Stimulated activated naive B cell treated with anti-CD40 and anti-IgM and Interleukin-4, amounts not matched to agents 10 μg/mL and 1 μg/mL and 100 μg/mL, for 72 hours (primary cell): ENCODE measurements around the gene XXYLT1.
A peak's percentile ranks its signal among the peaks of the same experiment; 100 is the strongest.
"Not testable (repeated sequence)": the region's sequence is repeated elsewhere in the genome, so short reads cannot be mapped to it uniquely, and the experiment has no call there.

Experiments used
- ATAC-seq, 2 donors: fragments of 150-1000 bp; cut with Tn5 transposase; replicated peaks; 2 replicates each; pipeline ENCODE4 v1.10.0; 2021; ENCODE audit warnings: moderate library complexity in 1 of 2
- DNase-seq: peaks from one replicate; pipeline ENCODE4 v3.0.0; 2021
- H3K27ac Mint-ChIP-seq: one replicate; pipeline ENCODE4 v1.8.0; 2022; ENCODE audit warnings: mild to moderate bottlenecking, mixed read lengths
- H3K27me3 Mint-ChIP-seq, 2 donors: one replicate each; pipeline ENCODE4 v1.8.0; 2022; ENCODE audit warnings: mixed read lengths in 2 of 2
- H3K36me3 Mint-ChIP-seq, 2 donors: one replicate each; pipeline ENCODE4 v1.8.0; 2022; ENCODE audit warnings: mixed read lengths in 2 of 2, mild to moderate bottlenecking in 1 of 2
- H3K4me1 Mint-ChIP-seq, 2 donors: one replicate each; pipeline ENCODE4 v1.8.0; 2022; ENCODE audit warnings: mixed read lengths in 2 of 2, mild to moderate bottlenecking in 1 of 2
- H3K4me3 Mint-ChIP-seq, 2 donors: one replicate each; pipeline ENCODE4 v1.8.0; 2022; ENCODE audit warnings: mild to moderate bottlenecking in 2 of 2, mixed read lengths in 2 of 2, moderate library complexity in 1 of 2
- H3K9me3 Mint-ChIP-seq, 2 donors: one replicate each; pipeline ENCODE4 v1.8.0; 2022; ENCODE audit warnings: mixed read lengths in 2 of 2, mild to moderate bottlenecking in 1 of 2

XXYLT1 gene

GRCh38 chr3:195095035-195095703, 175.8 kb downstream of the XXYLT1 start:
- Mint-ChIP-seq H3K27me3 (no peaks in the 10 kb centered on the region), H3K9me3 (no peaks in the 10 kb centered on the region), H3K27ac (peak overlapping the region; percentile 90), H3K4me3 (peak overlapping the region; percentile 51 to 69), H3K36me3 (peaks cover 0 to 8% of the 10 kb centered on the region in 2 donors), H3K4me1 (peaks cover 38 to 52% of the 10 kb centered on the region in 2 donors)
- ATAC-seq (peak; percentile 68 to 71), DNase-seq (peak; percentile 32)

- Mint-ChIP-seq H3K27ac (peak overlapping the region; percentile 90), H3K4me1 (peaks cover 36 to 48% of the 10 kb centered on the region in 2 donors), H3K36me3 (peaks cover 0 to 8% of the 10 kb centered on the region in 2 donors), H3K4me3 (peak overlapping the region; percentile 51 to 69), H3K27me3 (no peaks in the 10 kb centered on the region), H3K9me3 (no peaks in the 10 kb centered on the region)
- ATAC-seq = peak; percentile 92 to 97
- DNase-seq = peak; percentile 74
Measured at GRCh38 chr3:195094191-195094921, 176.6 kb downstream of the XXYLT1 start.

DNA sequence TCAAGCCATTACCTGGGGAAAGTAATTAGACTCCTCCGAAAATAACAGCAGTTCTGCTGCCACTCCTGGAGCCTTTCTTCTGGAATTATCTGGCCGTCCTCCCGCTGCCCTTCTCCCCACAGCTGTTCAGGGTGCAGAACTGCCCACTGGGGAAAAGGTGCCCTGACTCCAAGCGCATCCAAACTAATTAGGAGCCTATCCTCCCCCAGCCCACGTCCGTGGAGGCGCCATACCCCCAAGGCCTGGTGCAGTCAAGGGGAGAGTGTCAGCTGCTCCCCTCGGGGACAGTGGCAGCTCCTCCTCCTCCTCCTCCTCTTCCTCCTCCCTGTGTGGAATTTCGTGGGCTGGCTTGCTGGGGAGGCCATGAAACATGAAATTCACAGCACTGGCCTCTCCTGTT, 177.2 kb downstream of the XXYLT1 start:
- H3K36me3 Mint-ChIP-seq = peaks cover 0 to 8% of the 10 kb centered on the region in 2 donors
- H3K9me3 Mint-ChIP-seq = no peaks in the 10 kb centered on the region
- no peaks in the 10 kb centered on the region for H3K27me3 Mint-ChIP-seq
- no peak for DNase-seq
- H3K4me1 Mint-ChIP-seq = peaks cover 32 to 48% of the 10 kb centered on the region in 2 donors
- peak in 1 of 2 donors; percentile 6 for ATAC-seq
- H3K27ac Mint-ChIP-seq = peak overlapping the region; percentile 90
- H3K4me3 Mint-ChIP-seq = peak overlapping the region; percentile 51 to 69

DNA sequence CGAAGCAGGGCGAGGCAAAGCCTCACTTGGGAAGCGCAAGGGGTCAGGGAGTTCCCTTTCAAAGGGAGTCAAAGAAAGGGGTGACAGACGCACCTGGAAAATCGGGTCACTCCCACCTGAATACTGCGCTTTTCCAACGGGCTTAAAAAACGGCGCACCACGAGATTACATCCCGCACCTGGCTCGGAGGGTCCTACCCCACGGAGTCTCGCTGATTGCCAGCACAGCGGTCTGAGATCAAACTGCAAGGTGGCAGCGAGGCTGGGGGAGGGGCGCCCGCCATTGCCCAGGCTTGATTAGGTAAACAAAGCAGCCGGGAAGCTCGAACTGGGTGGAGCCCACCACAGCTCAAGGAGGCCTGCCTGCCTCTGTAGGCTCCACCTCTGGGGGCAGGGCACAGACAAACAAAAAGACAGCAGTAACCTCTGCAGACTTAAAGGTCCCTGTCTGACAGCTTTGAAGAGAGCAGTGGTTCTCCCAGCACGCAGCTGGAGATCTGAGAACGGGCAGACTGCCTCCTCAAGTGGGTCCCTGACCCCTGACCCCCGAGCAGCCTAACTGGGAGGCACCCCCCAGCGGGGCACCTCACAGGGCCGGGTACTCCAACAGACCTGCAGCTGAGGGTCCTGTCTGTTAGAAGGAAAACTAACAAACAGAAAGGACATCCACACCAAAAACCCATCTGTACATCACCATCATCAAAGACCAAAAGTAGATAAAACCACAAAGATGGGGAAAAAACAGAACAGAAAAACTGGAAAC, 182.9 kb downstream of the XXYLT1 start:
- DNase-seq, H3K27me3 Mint-ChIP-seq, H3K9me3 Mint-ChIP-seq, H3K27ac Mint-ChIP-seq, H3K36me3 Mint-ChIP-seq, ATAC-seq: not testable (repeated sequence)
- Mint-ChIP-seq H3K4me1 (peaks cover 7 to 15% of the 10 kb centered on the region in 2 donors), H3K4me3 (peak overlapping the region; percentile 50 to 87)

DNA sequence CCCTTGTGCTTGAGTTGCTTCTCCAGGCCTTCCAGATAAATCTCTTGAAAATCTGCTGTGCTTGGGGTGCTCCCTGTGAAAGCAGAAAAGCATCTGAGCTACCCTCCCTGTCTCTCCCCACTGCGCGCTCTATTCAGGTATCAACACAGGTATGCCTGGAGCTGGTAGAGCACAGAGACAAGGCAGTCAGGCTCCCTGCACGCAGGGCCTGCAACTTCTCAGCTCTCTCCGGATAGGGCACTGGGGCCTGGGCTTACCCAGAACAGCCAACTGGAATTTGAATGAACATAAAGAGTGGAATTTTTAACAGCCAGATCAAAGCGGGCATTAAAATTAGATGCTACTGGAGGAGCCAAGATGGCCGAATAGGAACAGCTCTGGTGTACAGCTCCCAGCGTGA, 183.6 kb downstream of the XXYLT1 start:
- H3K4me3 Mint-ChIP-seq = peak overlapping the region; percentile 50 to 87
- no peaks in the 10 kb centered on the region for H3K27me3 Mint-ChIP-seq
- no peak overlapping the region for H3K27ac Mint-ChIP-seq
- ATAC-seq (no peak), DNase-seq (no peak)
- no peaks in the 10 kb centered on the region for H3K9me3 Mint-ChIP-seq
- H3K36me3 Mint-ChIP-seq = peaks cover 0 to 7% of the 10 kb centered on the region in 2 donors
- H3K4me1 Mint-ChIP-seq = peaks cover 7 to 15% of the 10 kb centered on the region in 2 donors

DNA sequence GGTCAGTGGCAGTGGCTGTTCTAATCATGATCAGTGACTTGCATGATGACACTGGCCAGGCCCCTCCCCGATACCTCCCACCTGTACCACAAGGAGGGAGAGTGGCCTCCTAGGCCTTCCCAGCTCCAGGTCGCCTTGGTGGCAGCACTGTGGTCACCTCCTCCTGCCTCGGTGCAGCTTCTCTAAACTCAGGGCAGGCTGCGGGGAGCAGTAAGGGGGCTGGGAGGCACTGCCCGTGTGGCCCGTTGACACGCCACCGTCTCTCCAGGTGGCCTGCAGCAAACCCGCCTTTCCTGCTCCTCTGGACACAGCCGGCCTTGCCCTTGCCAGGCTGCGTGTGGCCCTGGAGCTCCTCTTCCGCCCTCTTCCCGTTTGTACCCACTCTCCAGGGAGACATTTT, 184.1 kb downstream of the XXYLT1 start:
- Mint-ChIP-seq H3K27ac (no peak overlapping the region), H3K4me3 (no peak overlapping the region), H3K4me1 (peaks cover 8 to 15% of the 10 kb centered on the region in 2 donors), H3K36me3 (peaks cover 0 to 10% of the 10 kb centered on the region in 2 donors), H3K9me3 (no peaks in the 10 kb centered on the region), H3K27me3 (no peaks in the 10 kb centered on the region)
- DNase-seq = no peak
- no peak for ATAC-seq

- Mint-ChIP-seq H3K9me3 (no peaks in the 10 kb centered on the region), H3K27me3 (no peaks in the 10 kb centered on the region)
- no peak for ATAC-seq
Measured at GRCh38 chr3:195086341-195086740, 184.6 kb downstream of the XXYLT1 start.

DNA sequence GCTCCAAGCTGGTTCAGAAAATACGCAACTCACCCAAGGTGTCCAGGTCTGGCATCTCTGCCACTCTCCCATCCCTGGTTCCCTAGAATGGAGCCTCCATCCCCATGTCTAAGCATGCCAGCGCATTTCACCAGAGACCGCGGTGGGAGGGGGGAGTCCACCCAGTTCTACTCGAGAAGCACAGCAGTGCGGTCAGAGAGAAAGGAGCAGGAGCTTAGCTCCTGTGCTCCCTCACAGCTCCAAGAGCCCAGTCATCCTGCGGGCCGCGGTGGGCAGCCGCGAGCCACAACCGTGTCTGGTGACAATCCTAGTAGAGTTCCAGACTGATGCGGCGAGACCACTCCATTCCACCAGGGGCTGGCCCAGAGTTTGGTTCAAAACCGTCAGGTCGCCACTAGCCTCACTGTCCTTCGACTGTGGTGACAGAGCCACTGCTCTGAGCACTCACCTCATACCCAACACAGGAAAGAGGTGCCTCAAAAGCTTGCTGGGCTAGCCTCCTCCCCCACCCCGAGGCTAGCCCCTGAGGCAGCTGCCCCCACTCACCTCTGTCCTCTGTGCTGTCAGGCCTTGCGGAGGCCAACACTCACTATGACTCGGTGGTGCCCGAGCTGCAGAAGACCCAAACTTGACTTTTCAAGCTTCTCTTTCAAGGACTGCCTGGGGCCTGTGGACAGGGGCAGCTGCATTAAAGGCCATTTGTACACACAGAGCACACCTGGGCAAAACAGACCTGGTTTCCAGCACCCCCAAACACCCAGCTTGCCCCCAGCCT, 185.4 kb downstream of the XXYLT1 start:
- H3K36me3 Mint-ChIP-seq = peaks cover 0 to 11% of the 10 kb centered on the region in 2 donors
- H3K4me3 Mint-ChIP-seq = no peak overlapping the region

More at GRCh38 chr3:195086341-195086740, 184.6 kb downstream of the XXYLT1 start:
- DNase-seq = no peak
- Mint-ChIP-seq H3K27ac (peak overlapping the region; percentile 31), H3K4me3 (no peak overlapping the region), H3K4me1 (peaks cover 9 to 15% of the 10 kb centered on the region in 2 donors), H3K36me3 (peaks cover 0 to 11% of the 10 kb centered on the region in 2 donors)

GRCh38 chr3:195084746-195085145, 186.2 kb downstream of the XXYLT1 start:
- DNase-seq (no peak), ATAC-seq (no peak)
- peak overlapping the region; percentile 51 for H3K27ac Mint-ChIP-seq
- H3K4me3 Mint-ChIP-seq = no peak overlapping the region
- H3K36me3 Mint-ChIP-seq = peaks cover 0 to 11% of the 10 kb centered on the region in 2 donors
- H3K4me1 Mint-ChIP-seq = peaks cover 18 to 29% of the 10 kb centered on the region in 2 donors
- H3K27me3 Mint-ChIP-seq = no peaks in the 10 kb centered on the region
- H3K9me3 Mint-ChIP-seq = no peaks in the 10 kb centered on the region

More for the DNA sequence above, 185.4 kb downstream of the XXYLT1 start:
- ATAC-seq (no peak), DNase-seq (no peak)
- Mint-ChIP-seq H3K27ac (no peak overlapping the region), H3K4me1 (peaks cover 11 to 22% of the 10 kb centered on the region in 2 donors), H3K27me3 (no peaks in the 10 kb centered on the region), H3K9me3 (no peaks in the 10 kb centered on the region)

DNA sequence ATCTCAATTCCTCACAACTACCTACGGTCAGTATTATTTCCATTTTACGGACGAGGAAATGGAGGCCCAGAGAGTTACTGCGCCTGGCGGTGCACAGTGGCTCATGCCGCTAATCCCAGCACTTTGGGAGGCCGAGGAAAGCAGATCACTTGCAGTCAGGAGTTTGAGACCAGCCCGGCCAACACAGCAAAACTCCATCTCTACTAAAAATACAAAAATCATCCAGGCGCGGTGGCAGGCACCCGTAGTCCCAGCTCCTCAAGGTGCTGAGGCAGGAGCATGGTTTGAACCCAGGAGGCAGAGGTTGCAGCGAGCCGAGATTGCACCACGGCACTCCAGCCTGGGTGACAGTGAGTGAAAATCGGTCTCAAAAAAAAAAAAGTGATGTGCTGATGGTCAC, 187.3 kb downstream of the XXYLT1 start:
- no peak overlapping the region for H3K27ac Mint-ChIP-seq
- peaks cover 0 to 5% of the 10 kb centered on the region in 2 donors for H3K27me3 Mint-ChIP-seq
- DNase-seq = no peak
- H3K9me3 Mint-ChIP-seq = no peaks in the 10 kb centered on the region
- ATAC-seq = no peak
- peaks cover 0 to 11% of the 10 kb centered on the region in 2 donors for H3K36me3 Mint-ChIP-seq
- peaks cover 26 to 34% of the 10 kb centered on the region in 2 donors for H3K4me1 Mint-ChIP-seq
- H3K4me3 Mint-ChIP-seq = no peak overlapping the region

GRCh38 chr3:195082811-195083210, 188.1 kb downstream of the XXYLT1 start:
- no peak overlapping the region for H3K27ac Mint-ChIP-seq
- peaks cover 0 to 11% of the 10 kb centered on the region in 2 donors for H3K36me3 Mint-ChIP-seq
- peaks cover 0 to 5% of the 10 kb centered on the region in 2 donors for H3K27me3 Mint-ChIP-seq
- DNase-seq (no peak), ATAC-seq (no peak)
- peaks cover 26 to 33% of the 10 kb centered on the region in 2 donors for H3K4me1 Mint-ChIP-seq
- H3K9me3 Mint-ChIP-seq = no peaks in the 10 kb centered on the region
- no peak overlapping the region for H3K4me3 Mint-ChIP-seq

- Mint-ChIP-seq H3K27me3 (peaks cover 0 to 5% of the 10 kb centered on the region in 2 donors), H3K36me3 (peaks cover 0 to 5% of the 10 kb centered on the region in 2 donors), H3K27ac (no peak overlapping the region), H3K4me3 (no peak overlapping the region), H3K9me3 (no peaks in the 10 kb centered on the region), H3K4me1 (peaks cover 22 to 23% of the 10 kb centered on the region in 2 donors)
- ATAC-seq = no peak
- no peak for DNase-seq
Measured at GRCh38 chr3:195081242-195081963, 189.6 kb downstream of the XXYLT1 start.

- H3K27ac Mint-ChIP-seq = no peak overlapping the region
- H3K4me1 Mint-ChIP-seq = peaks cover 24 to 28% of the 10 kb centered on the region in 2 donors
- peaks cover 0 to 3% of the 10 kb centered on the region in 2 donors for H3K36me3 Mint-ChIP-seq
Measured at GRCh38 chr3:195080571-195081151, 190.3 kb downstream of the XXYLT1 start.

More at GRCh38 chr3:195080571-195081151, 190.3 kb downstream of the XXYLT1 start:
- no peak for DNase-seq
- Mint-ChIP-seq H3K4me3 (no peak overlapping the region), H3K27me3 (peaks cover 0 to 5% of the 10 kb centered on the region in 2 donors), H3K9me3 (no peaks in the 10 kb centered on the region)
- ATAC-seq = no peak
